ENCODE results near the gene KIAA1549. TPM values are rescaled to one million over a fixed set of nuclear protein-coding genes. Genes with fewer than 3 reads are reported as not detected.

Gene KIAA1549
- total RNA-seq, 1 donor, result 3.7 TPM

GRCh38 chr7:138903859-138904435 lies 77.2 kb downstream of the KIAA1549 start:
- no peak for DNase-seq (ENCODE audit: low read depth)
- TF ChIP-seq, protein P1, sequence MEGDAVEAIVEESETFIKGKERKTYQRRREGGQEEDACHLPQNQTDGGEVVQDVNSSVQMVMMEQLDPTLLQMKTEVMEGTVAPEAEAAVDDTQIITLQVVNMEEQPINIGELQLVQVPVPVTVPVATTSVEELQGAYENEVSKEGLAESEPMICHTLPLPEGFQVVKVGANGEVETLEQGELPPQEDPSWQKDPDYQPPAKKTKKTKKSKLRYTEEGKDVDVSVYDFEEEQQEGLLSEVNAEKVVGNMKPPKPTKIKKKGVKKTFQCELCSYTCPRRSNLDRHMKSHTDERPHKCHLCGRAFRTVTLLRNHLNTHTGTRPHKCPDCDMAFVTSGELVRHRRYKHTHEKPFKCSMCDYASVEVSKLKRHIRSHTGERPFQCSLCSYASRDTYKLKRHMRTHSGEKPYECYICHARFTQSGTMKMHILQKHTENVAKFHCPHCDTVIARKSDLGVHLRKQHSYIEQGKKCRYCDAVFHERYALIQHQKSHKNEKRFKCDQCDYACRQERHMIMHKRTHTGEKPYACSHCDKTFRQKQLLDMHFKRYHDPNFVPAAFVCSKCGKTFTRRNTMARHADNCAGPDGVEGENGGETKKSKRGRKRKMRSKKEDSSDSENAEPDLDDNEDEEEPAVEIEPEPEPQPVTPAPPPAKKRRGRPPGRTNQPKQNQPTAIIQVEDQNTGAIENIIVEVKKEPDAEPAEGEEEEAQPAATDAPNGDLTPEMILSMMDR (IDR thresholded peaks at IDR 0.05; ENCODE audit: insufficient read depth, low read length), result no peak
- no peak overlapping the region for H3K4me3 ChIP-seq (ENCODE audit: low read depth, low read length)

DNA sequence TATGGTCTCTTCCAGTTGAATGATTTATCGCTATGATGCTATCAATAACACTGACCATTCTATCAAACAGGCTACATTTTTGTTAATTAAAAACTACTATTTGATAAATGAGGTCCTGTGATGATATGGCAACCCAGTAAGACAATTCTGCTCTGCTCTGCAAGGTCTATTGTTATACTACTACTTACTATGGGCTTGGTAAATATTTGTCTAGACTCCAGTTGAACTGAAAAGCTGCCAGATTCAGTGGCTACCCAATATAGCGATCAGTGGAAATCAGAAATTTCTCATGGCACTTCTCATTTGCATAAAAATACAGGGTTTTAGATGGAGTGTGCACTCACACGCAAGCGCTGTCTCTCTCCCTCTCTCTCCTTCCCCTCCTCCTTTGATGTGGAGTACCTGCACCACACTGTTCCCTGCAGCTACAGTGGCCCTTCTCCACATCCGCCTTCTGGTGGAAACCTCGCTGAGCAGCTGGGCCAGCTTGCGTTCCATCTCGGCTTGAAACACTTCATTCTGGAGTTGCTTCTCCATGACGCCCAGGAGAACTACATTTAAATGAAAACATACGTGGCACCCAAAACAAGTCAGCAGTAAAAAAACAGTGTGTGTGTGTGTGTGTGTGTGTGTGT lies 77.9 kb downstream of the KIAA1549 start:
- H3K4me3 ChIP-seq (ENCODE audit: low read depth, low read length), result no peak overlapping the region
- TF ChIP-seq, protein P1 (IDR thresholded peaks at IDR 0.05; ENCODE audit: insufficient read depth, low read length), result no peak
- no peak for DNase-seq (ENCODE audit: low read depth)

DNA sequence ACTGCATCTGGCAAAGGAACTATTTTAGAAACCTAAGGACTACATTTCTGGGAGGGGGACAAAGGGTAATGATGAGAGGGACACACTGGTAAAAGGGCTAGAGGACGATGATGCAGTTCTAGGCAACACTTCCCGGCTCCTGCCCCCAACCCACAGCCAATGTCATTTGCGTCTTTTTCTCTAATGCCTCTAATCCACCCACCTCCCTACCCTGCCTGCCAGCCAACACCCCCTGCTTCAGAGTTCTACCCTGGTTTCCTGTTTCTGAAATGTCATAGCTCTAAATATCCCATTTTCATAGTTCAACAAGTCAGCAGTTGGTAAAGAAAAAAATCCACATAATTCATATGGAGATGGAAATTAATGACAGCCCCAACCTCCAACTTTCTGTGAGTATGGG lies 79.0 kb downstream of the KIAA1549 start:
- H3K4me3 ChIP-seq (ENCODE audit: low read depth, low read length), result no peak overlapping the region
- TF ChIP-seq, protein P1 (IDR thresholded peaks at IDR 0.05; ENCODE audit: insufficient read depth, low read length), result no peak
- no peak for DNase-seq (ENCODE audit: low read depth)

- no peak overlapping the region for H3K4me3 ChIP-seq (ENCODE audit: low read depth, low read length)
- TF ChIP-seq, protein P1 (IDR thresholded peaks at IDR 0.05; ENCODE audit: insufficient read depth, low read length), result no peak
- no peak for DNase-seq (ENCODE audit: low read depth)
Observed at GRCh38 chr7:138900035-138900828, 81.0 kb downstream of the KIAA1549 start.

GRCh38 chr7:138898802-138899201 lies 82.4 kb downstream of the KIAA1549 start:
- no peak overlapping the region for H3K4me3 ChIP-seq (ENCODE audit: low read depth, low read length)

GRCh38 chr7:138898255-138898654 lies 82.9 kb downstream of the KIAA1549 start:
- TF ChIP-seq, protein P1 (IDR thresholded peaks at IDR 0.05; ENCODE audit: insufficient read depth, low read length), result no peak
- DNase-seq (ENCODE audit: low read depth), result no peak
- no peak overlapping the region for H3K4me3 ChIP-seq (ENCODE audit: low read depth, low read length)

More at GRCh38 chr7:138898802-138899201, 82.4 kb downstream of the KIAA1549 start:
- no peak for DNase-seq (ENCODE audit: low read depth)
- TF ChIP-seq, protein P1 (IDR thresholded peaks at IDR 0.05; ENCODE audit: insufficient read depth, low read length), result no peak

All from fibroblast of the aortic adventitia (primary cell).